SK-N-SH (cell line): Measurements from ENCODE around the gene DIAPH1. TPM values are rescaled to one million over a fixed set of nuclear protein-coding genes. Genes with fewer than 3 reads are reported as not detected.

ENCODE experiments used
- CTCF ChIA-PET: fragments of 300-600, 350-600 bp; formaldehyde crosslinking; extraction: SDS; loops from one replicate; lab custom pipeline; 2021; lab: Yijun Ruan, JAX
- POLR2A ChIA-PET: fragments of 350-600 bp; sonication (Branson Sonifier 250); formaldehyde crosslinking; extraction: SDS; loops from one replicate; lab custom pipeline; 2020; ENCODE audit warnings: antibody characterized with exemption, inconsistent platforms; lab: Yijun Ruan, JAX
- DNase-seq: peaks from one replicate; pipeline ENCODE4 v3.0.0; 2012
- H2AFZ ChIP-seq: fragments of 200-600 bp; sonication (generic); 2 replicates; pipeline ENCODE4 v1.8.1; 2016; ENCODE audit warnings: antibody characterized with exemption, mild to moderate bottlenecking, low read depth
- H3F3A ChIP-seq: fragments of 200-600 bp; sonication (generic); replicated peaks from 2 replicates; pipeline ENCODE3; 2016; ENCODE audit warnings: antibody characterized with exemption, mild to moderate bottlenecking; ENCODE audit not compliant: insufficient read depth
- H3K27ac ChIP-seq, 2 experiments: fragments of 200-500 bp in 1 of 2; fragments of 200-600 bp in 1 of 2; sonication (Bioruptor generic) in 1 of 2; sonication (generic), shearing (Covaris generic) in 1 of 2; 2 replicates each; pipeline versions ENCODE4 v1.5.1 to v1.6.1; 2014 to 2016; ENCODE audit warnings: low read depth in 2 of 2, inconsistent platforms in 1 of 2, low read length in 1 of 2, mild to moderate bottlenecking in 1 of 2, mixed read lengths in 1 of 2
- H3K27me3 ChIP-seq: fragments of 200-600 bp; sonication (generic), shearing (Covaris generic); 2 replicates; pipeline ENCODE4 v1.6.1; 2016; ENCODE audit warnings: mixed run types; ENCODE audit not compliant: insufficient read depth
- H3K36me3 ChIP-seq, 2 experiments: fragments of 200-500 bp in 1 of 2; fragments of 200-600 bp in 1 of 2; sonication (Bioruptor generic) in 1 of 2; sonication (generic) in 1 of 2; replicated peaks in 1 of 2; 2 replicates each; pipeline versions ENCODE3 to v1.5.1; 2014 to 2016; ENCODE audit warnings: low read length in 1 of 2, mild to moderate bottlenecking in 1 of 2; ENCODE audit not compliant: insufficient read depth in 2 of 2, control insufficient read depth in 1 of 2
- H3K4me1 ChIP-seq, 2 experiments: fragments of 200-500 bp in 1 of 2; fragments of 200-600 bp in 1 of 2; sonication (Bioruptor generic) in 1 of 2; sonication (generic), shearing (Covaris generic) in 1 of 2; 2 replicates each; pipeline versions ENCODE4 v1.5.1 to v1.6.1; 2014 to 2016; ENCODE audit warnings: low read depth in 1 of 2, low read length in 1 of 2, mixed run types in 1 of 2; ENCODE audit not compliant: insufficient read depth in 2 of 2, control insufficient read depth in 1 of 2
- H3K4me2 ChIP-seq: fragments of 200-600 bp; sonication (generic), shearing (Covaris generic); 2 replicates; pipeline ENCODE4 v1.6.1; 2017; ENCODE audit warnings: mixed run types
- H3K4me3 ChIP-seq, 2 experiments: fragments of 200-500 bp in 1 of 2; fragments of 200-600 bp in 1 of 2; sonication (Bioruptor generic) in 1 of 2; sonication (generic), shearing (Covaris generic) in 1 of 2; 2 replicates each; pipeline versions ENCODE4 v1.5.1 to v1.8.1; 2014 to 2016; ENCODE audit warnings: low read depth in 2 of 2, inconsistent platforms in 1 of 2, low read length in 1 of 2, mild to moderate bottlenecking in 1 of 2, mixed read lengths in 1 of 2, moderate library complexity in 1 of 2
- H3K79me2 ChIP-seq: fragments of 200-600 bp; sonication (generic); 2 replicates; pipeline ENCODE4 v1.8.1; 2017; ENCODE audit warnings: mild to moderate bottlenecking; ENCODE audit not compliant: insufficient read depth
- H3K9ac ChIP-seq: fragments of 200-600 bp; sonication (generic); 2 replicates; pipeline ENCODE4 v1.6.1; 2017; ENCODE audit warnings: mixed run types
- H3K9me2 ChIP-seq: fragments of 200-600 bp; sonication (generic); 2 replicates; pipeline ENCODE4 v1.6.1; 2017; ENCODE audit warnings: mixed run types
- H3K9me3 ChIP-seq: fragments of 200-600 bp; sonication (generic); 2 replicates; pipeline ENCODE4 v1.6.1; 2017; ENCODE audit warnings: mixed run types, mild to moderate bottlenecking, moderate library complexity
- H4K20me1 ChIP-seq: fragments of 200-600 bp; sonication (generic); 2 replicates; pipeline ENCODE4 v1.6.1; 2017; ENCODE audit warnings: mild to moderate bottlenecking, mixed run types; ENCODE audit not compliant: insufficient read depth
- CHD2 ChIP-seq: fragments of 150-350 bp; IDR thresholded peaks from 2 replicates; pipeline ENCODE4 v1.6.1; 2018; ENCODE audit warnings: low read length; ENCODE audit not compliant: partially characterized antibody
- FOXM1 ChIP-seq: IDR thresholded peaks from 2 replicates; pipeline ENCODE4 v1.4.0; 2012; ENCODE audit warnings: low read depth, mild to moderate bottlenecking
- RAD21 ChIP-seq: IDR thresholded peaks from 2 replicates; pipeline ENCODE4 v1.6.1; 2012; ENCODE audit warnings: mild to moderate bottlenecking, low read length
- REST ChIP-seq: IDR thresholded peaks from 2 replicates; pipeline ENCODE4 v1.6.1; 2012; ENCODE audit warnings: mild to moderate bottlenecking, low read depth, low read length, moderate library complexity
- SMC3 ChIP-seq: IDR thresholded peaks from 2 replicates; pipeline ENCODE4 v1.6.1; 2012; ENCODE audit warnings: low read depth, low read length, improper control_type of control experiment
- TAF1 ChIP-seq: IDR thresholded peaks from 2 replicates; pipeline ENCODE4 v1.6.1; 2012; ENCODE audit warnings: low read depth, mild to moderate bottlenecking, low read length, moderate library complexity, borderline replicate concordance
- TCF12 ChIP-seq: IDR thresholded peaks from 2 replicates; pipeline ENCODE4 v1.4.0; 2012
- WGBS: methylation state at CpG from one replicate; pipeline ENCODE4 v1.1.6; 2017; ENCODE audit warnings: low lambda C conversion rate; 5-methylcytosine and 5-hydroxymethylcytosine counted together
- polyA plus RNA-seq, 3 experiments: library from polyadenylated mRNA; depleted of rRNA; stranded (reverse); fragments of >200 nt; gene quantifications; 2 replicates each; pipeline ENCODE4 v1.2.3, GENCODE V29; 2012
- TF ChIP-seq, protein P1 (sequence below): fragments of 150-350 bp; IDR thresholded peaks from 2 replicates; pipeline ENCODE4 v1.6.1; 2017; ENCODE audit warnings: antibody characterized with exemption, low read length, low read depth, borderline replicate concordance
- TF ChIP-seq, protein P2 (sequence below): IDR thresholded peaks from 2 replicates; pipeline ENCODE4; 2012
- TF ChIP-seq, protein P3 (sequence below): fragments of 150-350 bp; IDR thresholded peaks from 2 replicates; pipeline ENCODE4 v1.6.1; 2016; ENCODE audit warnings: mild to moderate bottlenecking, low read depth, low read length
- TF ChIP-seq, protein P4 (sequence below): IDR thresholded peaks from 2 replicates; pipeline ENCODE4 v1.4.0; 2012; ENCODE audit warnings: low read depth, borderline replicate concordance

The DIAPH1 gene
- polyA plus RNA-seq, 1 of the 3 experiments (the other 2 are of a cell fraction) = 30.4 TPM

DNA sequence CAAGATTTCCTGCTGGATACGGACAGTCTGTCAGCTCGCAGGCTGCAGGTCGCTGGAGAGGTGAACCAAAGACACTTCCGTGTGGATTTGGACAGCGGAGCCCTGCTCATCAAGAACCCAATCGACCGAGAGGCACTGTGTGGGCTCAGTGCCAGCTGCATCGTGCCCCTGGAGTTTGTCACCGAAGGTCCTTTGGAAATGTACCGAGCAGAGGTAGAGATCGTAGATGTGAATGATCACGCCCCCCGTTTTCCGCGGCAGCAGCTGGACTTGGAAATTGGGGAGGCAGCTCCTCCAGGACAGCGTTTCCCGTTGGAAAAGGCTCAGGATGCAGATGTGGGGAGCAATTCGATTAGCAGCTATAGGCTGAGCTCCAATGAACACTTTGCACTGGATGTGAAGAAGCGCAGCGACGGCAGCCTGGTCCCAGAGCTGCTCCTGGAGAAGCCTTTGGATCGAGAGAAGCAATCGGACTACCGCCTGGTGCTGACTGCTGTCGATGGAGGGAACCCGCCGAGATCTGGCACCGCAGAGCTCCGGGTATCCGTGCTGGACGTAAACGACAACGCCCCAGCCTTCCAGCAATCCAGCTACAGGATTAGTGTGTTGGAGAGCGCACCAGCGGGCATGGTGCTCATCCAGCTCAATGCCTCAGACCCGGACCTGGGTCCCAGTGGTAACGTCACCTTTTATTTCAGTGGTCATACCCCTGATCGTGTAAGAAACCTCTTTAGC is 133.3 kb downstream of the DIAPH1 start:
- Histone ChIP-seq H3F3A (peaks cover 9% of the 10 kb centered on the region), H3K9me2 (no peaks in the 10 kb centered on the region), H3K36me3 (peaks cover 30 to 37% of the 10 kb centered on the region in 2 experiments), H3K4me3 (peak overlapping the region in 1 of 2 experiments; percentile 42; a peak in 2 of 4 replicates), H3K27me3 (no peaks in the 10 kb centered on the region), H3K9me3 (no peaks in the 10 kb centered on the region), H3K9ac (no peak overlapping the region), H3K79me2 (peaks cover 88% of the 10 kb centered on the region), H3K4me2 (no peak overlapping the region), H2AFZ (no peak overlapping the region), H3K4me1 (peaks cover 30 to 42% of the 10 kb centered on the region in 2 experiments), H3K27ac (peak overlapping the region in 1 of 2 experiments; percentile 91; a peak in 3 of 4 replicates), H4K20me1 (peaks cover 60% of the 10 kb centered on the region; the same call in 1 of the 2 replicates)
- CTCF ChIA-PET = interaction anchor here (1.1 to 7.9 kb wide), 11 partner anchors 7 to 644 kb away, joined by 3 to 75 read pairs (median 10); partner anchors contain the start of genes PCDHA8, PCDHGA7 and PCDHGC3
- peak; percentile 57 for DNase-seq
- WGBS = 83% methylated on average over 28 of the region's 38 CpGs
- TF ChIP-seq, protein P1, sequence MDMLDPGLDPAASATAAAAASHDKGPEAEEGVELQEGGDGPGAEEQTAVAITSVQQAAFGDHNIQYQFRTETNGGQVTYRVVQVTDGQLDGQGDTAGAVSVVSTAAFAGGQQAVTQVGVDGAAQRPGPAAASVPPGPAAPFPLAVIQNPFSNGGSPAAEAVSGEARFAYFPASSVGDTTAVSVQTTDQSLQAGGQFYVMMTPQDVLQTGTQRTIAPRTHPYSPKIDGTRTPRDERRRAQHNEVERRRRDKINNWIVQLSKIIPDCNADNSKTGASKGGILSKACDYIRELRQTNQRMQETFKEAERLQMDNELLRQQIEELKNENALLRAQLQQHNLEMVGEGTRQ = no peak
- TF ChIP-seq, protein P2, sequence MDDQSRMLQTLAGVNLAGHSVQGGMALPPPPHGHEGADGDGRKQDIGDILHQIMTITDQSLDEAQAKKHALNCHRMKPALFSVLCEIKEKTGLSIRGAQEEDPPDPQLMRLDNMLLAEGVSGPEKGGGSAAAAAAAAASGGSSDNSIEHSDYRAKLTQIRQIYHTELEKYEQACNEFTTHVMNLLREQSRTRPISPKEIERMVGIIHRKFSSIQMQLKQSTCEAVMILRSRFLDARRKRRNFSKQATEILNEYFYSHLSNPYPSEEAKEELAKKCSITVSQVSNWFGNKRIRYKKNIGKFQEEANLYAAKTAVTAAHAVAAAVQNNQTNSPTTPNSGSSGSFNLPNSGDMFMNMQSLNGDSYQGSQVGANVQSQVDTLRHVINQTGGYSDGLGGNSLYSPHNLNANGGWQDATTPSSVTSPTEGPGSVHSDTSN = no peak
- TF ChIP-seq RAD21 = no peak
- POLR2A ChIA-PET = interaction anchor here (0.5 to 3.3 kb wide), 8 partner anchors 9 to 72 kb away, joined by 3 to 14 read pairs (median 5); partner anchors contain the start of gene PCDHGC3

- Histone ChIP-seq H3K9ac (no peak within 1 kb of the TSS), H3K27me3 (no peaks in the 10 kb centered on the region), H3K4me3 (peak within 1 kb of the TSS in 1 of 2 experiments; percentile 42; a peak in 2 of 4 replicates), H3K4me1 (peaks cover 30 to 44% of the 10 kb centered on the region in 2 experiments), H3K4me2 (peak within 1 kb of the TSS; percentile 49; the same call in 1 of the 2 replicates), H3K9me2 (no peaks in the 10 kb centered on the region), H3K27ac (peak within 1 kb of the TSS; percentile 11 to 91; a peak in 3 of 4 replicates), H3F3A (peaks cover 9% of the 10 kb centered on the region), H4K20me1 (peaks cover 57% of the 10 kb centered on the region; the same call in 1 of the 2 replicates), H3K79me2 (peaks cover 88% of the 10 kb centered on the region), H2AFZ (no peak within 1 kb of the TSS), H3K9me3 (no peaks in the 10 kb centered on the region), H3K36me3 (peaks cover 30 to 32% of the 10 kb centered on the region in 2 experiments)
- CTCF ChIA-PET = interaction anchor here (1.0 to 7.9 kb wide), 11 partner anchors 9 to 643 kb away, joined by 3 to 75 read pairs (median 7); partner anchors contain the start of genes PCDHA8, PCDHGA7 and PCDHGC3
- POLR2A ChIA-PET = interaction anchor here (0.5 to 3.3 kb wide), 8 partner anchors 9 to 73 kb away, joined by 3 to 14 read pairs (median 5); partner anchors contain the start of gene PCDHGC3
- WGBS = 41% methylated on average over 29 of the region's 39 CpGs
- DNase-seq = peak; percentile 91
- TF ChIP-seq, protein P3, sequence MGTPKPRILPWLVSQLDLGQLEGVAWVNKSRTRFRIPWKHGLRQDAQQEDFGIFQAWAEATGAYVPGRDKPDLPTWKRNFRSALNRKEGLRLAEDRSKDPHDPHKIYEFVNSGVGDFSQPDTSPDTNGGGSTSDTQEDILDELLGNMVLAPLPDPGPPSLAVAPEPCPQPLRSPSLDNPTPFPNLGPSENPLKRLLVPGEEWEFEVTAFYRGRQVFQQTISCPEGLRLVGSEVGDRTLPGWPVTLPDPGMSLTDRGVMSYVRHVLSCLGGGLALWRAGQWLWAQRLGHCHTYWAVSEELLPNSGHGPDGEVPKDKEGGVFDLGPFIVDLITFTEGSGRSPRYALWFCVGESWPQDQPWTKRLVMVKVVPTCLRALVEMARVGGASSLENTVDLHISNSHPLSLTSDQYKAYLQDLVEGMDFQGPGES = no peak
- TF ChIP-seq TCF12 (no peak), TAF1 (no peak), FOXM1 (no peak), REST (no peak), CHD2 (no peak), SMC3 (peak; percentile 6; the same call in 1 of the 2 replicates)
- TF ChIP-seq, protein P1 = no peak
- TF ChIP-seq, protein P4, sequence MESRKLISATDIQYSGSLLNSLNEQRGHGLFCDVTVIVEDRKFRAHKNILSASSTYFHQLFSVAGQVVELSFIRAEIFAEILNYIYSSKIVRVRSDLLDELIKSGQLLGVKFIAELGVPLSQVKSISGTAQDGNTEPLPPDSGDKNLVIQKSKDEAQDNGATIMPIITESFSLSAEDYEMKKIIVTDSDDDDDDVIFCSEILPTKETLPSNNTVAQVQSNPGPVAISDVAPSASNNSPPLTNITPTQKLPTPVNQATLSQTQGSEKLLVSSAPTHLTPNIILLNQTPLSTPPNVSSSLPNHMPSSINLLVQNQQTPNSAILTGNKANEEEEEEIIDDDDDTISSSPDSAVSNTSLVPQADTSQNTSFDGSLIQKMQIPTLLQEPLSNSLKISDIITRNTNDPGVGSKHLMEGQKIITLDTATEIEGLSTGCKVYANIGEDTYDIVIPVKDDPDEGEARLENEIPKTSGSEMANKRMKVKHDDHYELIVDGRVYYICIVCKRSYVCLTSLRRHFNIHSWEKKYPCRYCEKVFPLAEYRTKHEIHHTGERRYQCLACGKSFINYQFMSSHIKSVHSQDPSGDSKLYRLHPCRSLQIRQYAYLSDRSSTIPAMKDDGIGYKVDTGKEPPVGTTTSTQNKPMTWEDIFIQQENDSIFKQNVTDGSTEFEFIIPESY = no peak
Measured at GRCh38 chr5:141484641-141485311, 134.0 kb downstream of the DIAPH1 start, which contains the start of gene PCDHGC4. TSS of gene PCDHGC4 (plus strand) at chr5:141485030. CDS start at chr5:141485174, 144 bp downstream.
